C4-2B (cell line): Measurements from ENCODE around the gene DOCK11.

Source experiments
- ZFX ChIP-seq: fragments of 450-650 bp; IDR thresholded peaks from 2 replicates; pipeline ENCODE4 v1.6.1; 2017
- TF ChIP-seq, protein P1 (sequence below): fragments of 450-650 bp; conservative IDR thresholded peaks from 2 replicates; pipeline ENCODE4 v1.5.1; 2017; ENCODE audit warnings: mild to moderate bottlenecking

GRCh38 chrX:118589227-118589626 lies 93.6 kb downstream of the DOCK11 start:
- TF ChIP-seq, protein P1, sequence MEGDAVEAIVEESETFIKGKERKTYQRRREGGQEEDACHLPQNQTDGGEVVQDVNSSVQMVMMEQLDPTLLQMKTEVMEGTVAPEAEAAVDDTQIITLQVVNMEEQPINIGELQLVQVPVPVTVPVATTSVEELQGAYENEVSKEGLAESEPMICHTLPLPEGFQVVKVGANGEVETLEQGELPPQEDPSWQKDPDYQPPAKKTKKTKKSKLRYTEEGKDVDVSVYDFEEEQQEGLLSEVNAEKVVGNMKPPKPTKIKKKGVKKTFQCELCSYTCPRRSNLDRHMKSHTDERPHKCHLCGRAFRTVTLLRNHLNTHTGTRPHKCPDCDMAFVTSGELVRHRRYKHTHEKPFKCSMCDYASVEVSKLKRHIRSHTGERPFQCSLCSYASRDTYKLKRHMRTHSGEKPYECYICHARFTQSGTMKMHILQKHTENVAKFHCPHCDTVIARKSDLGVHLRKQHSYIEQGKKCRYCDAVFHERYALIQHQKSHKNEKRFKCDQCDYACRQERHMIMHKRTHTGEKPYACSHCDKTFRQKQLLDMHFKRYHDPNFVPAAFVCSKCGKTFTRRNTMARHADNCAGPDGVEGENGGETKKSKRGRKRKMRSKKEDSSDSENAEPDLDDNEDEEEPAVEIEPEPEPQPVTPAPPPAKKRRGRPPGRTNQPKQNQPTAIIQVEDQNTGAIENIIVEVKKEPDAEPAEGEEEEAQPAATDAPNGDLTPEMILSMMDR = no peak
- TF ChIP-seq ZFX = no peak
